GM18526 (cell line): Measurements from ENCODE around the gene CYS1.

Experiments used
- POLR2A ChIP-seq: IDR thresholded peaks from 3 replicates; pipeline ENCODE4 v1.6.1; 2011; ENCODE audit not compliant: insufficient read length; ENCODE audit errors: extremely low read depth

The CYS1 gene

DNA sequence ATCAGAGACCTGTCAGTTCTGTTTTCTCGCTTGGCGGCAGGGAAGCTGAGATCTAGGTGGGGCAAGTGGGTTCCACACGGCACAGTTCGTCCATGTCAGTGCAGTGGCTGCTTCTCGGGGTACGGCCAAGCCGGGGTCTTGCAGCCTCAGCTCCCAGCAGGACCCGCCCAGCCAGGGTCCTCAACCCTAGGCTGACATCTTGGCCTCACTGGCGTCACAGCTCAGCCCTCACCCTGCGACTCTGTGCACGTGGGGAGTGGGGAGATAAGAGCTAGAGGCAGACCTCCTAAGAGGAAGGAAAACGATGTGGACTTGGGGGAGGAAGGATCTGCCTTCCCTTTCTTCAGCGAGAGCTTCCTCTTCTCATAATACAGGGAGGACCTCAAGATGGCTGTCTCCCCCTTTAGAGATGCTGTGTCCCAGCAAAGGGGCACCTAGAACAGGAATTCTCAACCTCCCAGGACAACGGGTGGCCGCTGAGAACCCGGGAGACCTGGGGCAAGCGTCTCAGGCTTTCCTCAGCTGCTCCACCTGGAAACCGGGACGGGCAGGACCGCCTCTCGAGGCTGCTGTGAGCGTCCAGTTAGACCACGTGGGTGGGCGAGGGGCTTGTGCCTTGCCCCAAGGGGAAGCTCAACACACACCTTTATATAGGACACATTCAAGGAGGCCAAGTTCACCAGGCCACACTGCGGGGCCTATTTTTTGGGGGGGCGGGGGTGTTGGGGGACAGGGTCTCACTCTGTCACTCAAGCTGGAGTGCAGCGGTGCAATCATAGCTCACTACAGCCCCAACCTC is 60.4 kb downstream of the CYS1 start:
- TF ChIP-seq POLR2A = no peak

DNA sequence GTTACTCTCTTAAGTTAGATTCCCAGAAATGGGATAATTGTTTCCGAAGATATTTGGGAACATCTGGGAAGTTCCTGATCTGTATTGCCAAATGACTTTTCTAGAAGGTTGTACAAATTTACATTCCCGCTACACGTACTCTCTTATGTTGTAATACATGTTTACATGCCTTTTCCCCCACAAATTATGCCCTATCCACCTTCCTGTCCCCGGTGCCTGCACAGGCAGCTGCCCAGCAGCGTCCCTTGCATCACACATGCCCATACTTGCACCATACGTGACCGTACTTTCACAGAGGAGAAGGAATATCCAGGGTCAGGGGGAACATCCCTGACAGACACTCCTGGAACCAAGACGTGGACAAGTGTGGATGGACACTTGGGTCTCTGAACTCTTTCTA is 61.0 kb downstream of the CYS1 start:
- no peak for TF ChIP-seq POLR2A

DNA sequence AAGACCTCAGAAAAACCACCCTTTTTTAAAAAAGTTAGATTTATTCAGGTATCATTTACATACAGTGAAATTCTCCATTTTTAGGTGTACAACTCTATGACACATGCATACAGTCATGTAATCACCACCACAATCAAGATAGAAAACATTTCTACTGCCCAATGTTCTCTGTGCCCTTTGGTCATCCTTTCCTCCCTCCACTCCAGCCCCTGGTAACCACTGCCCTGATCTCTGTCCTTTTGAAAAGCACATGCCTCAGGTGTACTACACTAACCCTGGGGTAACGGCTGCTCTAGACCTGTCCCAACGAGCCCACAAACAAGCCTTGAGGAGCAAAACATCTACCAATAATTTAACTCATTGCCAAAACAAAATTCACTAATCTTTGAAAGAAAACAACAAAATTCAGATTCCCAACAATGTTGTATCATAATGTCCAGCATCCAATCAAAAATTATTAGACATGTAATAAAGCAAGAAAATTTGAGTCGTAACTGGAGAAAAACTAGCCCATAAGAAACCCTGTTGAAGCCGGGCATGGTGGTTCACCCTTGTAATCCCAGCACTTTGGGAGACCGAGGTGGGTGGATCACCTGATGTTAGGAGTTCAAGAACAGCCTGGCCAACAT is 62.8 kb downstream of the CYS1 start:
- TF ChIP-seq POLR2A = no peak

DNA sequence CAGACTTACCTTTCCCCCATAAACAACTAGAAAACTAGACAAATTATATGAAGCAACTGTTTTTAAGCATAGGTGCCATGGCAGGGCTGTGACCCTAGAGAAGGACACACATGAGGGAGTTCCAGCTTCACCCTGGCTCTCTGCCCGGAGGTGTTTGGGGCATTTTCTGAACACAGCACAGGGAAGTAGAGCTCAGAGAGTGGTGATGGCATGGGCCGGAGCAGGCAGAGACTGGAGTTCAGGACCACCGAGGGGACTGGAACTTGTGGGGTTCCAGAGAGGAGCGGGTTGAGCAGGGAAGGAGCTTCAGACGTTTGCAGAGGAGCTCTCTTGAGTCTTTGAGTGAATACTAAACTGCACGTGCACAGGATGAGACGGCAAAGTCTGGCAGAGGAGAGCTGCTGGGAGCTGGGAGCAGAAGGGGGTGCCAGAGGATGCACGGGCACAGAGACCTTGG is 63.4 kb downstream of the CYS1 start:
- TF ChIP-seq POLR2A = no peak

DNA sequence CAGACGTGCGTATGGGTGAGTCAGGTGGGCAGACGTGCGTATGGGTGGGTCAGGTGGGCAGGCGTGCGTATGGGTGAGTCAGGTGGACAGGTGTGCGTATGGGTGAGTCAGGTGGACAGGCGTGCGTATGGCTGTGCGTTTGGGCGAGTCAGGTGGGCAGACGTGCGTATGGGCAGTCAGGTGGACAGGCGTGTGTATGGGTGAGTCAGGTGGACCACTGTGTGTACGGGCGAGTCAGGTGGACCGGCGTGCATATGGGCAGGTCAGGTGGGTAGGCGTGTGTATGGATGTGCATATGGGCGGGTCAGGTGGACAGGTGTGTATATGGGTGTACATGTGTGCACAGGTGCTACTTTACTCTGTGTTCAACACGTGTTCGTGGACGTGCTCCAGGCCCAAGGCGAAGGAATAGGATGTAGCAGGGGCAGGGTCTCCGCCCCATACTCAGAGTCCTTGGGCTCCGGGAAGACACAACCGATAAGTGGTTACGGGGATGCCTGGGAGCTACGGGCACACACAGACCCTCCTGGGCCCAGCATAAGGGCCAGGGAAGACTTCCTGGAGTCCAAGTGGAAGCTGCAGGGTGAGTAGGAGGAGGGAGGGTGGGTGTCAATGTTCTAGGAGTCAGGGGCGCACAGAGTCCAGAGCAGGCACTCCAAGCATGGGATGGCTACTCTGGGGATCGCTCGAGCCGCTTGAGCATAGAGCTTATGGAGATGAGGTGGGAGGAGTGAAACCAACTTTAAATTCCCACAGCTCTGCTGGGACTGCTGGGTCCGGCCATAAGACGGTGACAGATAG is 64.0 kb downstream of the CYS1 start:
- TF ChIP-seq POLR2A = no peak

DNA sequence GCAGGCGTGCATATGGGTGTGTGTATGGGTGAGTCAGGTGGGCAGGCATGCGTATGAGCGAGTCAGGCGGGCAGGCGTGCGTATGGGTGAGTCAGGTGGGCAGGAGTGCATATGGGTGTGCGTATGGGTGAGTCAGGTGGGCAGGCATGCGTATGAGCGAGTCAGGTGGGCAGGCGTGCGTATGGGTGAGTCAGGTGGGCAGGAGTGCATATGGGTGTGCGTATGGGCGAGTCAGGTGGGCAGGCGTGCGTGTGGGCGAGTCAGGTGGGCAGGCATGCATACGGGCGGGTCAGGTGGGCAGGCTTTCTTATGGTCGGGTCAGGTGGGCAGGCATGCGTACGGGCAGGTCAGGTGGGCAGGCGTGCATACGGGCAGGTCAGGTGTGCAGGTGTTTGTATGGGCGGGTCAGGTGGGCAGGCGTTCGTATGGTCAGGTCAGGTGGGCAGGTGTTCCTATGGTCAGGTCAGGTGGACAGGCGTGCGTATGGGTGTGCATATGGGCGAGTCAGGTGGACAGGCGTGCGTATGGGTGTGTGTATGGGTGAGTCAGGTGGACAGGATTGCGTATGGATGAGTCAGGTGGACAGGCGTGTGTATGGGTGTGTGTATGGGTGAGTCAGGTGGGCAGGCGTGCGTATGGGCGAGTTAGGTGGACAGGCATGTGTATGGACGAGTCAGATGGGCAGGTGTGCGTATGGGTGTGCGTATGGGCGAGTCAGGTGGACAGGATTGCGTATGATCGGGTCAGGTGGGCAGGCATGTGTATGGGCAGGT is 65.6 kb downstream of the CYS1 start:
- no peak for TF ChIP-seq POLR2A

DNA sequence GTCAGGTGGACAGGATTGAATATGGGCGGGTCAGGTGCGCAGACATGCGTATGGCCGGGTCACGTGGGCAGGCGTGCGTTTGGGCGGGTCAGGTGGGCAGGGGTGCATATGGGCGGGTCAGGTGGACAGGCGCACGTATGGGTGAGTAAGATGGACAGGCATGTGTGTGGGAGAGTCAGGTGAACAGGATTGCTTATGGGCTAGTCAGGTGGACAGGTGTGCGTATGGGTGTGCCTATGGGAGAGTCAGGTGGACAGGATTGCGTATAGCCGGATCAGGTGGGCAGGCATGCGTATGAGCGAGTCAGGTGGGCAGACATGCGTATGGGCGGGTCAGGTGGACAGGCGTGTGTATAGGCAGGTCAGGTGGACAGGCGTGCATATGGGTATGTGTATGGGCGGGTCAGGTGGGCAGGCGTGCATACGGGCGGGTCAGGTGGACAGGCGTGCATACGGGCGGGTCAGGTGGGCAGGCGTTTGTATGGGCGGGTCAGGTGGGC is 67.2 kb downstream of the CYS1 start:
- no peak for TF ChIP-seq POLR2A

DNA sequence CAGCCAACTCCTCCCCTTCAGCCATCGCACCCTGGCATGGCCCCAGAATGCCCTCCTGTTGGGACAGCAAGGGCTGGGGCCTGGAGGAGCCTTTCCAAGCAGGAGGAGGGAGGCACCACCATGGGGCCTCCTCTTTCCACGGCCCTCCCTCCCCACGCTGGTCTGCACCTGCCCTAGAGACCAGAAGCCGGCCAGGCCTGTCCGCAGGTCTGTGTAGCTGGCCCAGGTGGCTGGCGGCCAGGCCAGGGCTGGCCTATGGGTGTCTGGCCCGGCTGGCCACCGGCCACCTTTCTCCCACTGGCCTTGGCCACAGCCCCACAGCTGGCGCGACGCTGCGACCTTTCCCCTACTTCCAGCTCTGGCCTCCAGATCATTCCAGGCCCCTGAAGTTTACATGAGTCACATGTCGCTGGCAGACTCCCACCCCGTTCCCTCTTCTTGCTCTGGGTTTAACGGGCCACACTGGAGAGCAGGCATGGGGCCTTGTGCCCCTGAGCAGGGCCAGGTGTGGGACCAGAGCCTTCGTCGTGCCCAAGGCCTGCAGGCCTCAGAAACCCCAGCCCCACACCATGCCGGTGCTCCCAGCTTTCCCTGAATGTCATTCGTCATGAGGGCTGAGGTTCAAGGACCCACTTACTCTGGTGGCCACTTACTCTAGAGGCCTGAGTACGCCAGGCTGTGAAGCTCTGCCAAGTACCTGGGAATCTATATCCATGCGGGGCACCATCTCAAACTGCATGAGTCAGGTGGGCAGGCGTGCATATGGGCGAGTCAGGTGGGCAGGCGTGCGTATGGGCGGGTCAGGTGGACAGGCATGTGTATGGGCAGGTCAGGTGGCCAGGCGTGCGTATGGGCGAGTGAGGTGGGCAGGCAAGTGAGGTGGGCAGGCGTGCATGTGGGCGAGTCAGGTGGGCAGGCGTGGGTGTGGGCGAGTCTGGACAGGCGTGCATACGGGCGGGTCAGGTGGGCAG is 70.1 kb downstream of the CYS1 start:
- TF ChIP-seq POLR2A = no peak

DNA sequence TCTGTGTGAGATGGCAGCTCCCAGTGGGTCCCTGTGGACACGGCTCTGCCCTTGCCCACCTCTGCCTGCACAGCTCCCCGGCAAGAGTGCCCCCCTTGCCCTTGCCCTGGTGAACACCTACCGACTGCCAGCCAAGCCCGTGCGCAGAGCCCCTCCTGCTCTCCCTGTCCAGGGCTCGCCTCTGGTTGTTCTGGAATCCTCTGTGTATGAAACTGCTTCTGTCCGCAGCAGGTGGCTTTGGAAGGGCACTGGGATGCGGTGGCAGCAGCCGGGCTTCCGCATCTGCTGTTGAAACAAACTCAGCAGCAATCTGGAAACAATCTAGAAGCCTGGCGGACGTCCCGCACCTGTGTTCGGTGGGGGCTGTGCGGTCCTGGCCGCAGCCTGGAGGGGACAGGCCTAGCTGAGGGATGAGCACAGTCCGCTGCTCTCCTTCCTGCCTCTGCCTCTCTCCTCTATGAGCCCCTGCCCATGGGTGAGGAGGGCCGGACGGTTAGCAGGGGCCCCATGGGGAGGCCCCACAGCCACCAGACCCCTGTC is 70.9 kb downstream of the CYS1 start:
- no peak for TF ChIP-seq POLR2A

DNA sequence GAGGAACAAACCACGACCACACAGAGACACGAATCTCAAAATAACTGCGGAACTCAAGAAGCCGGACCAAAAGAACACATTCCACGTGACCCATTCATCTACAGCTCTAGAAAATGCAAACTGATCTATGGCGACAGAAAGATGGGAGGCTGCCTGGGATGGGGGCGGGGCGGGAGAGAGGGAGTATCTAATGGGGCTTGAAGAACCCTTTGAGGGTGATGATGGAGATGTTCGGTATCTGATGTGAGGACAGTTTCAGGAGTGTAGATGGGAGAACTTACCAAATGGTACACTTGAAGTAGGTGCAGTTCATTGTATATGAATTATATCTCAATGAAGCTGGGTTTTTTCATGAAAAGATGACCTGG is 71.4 kb downstream of the CYS1 start:
- TF ChIP-seq POLR2A = no peak

DNA sequence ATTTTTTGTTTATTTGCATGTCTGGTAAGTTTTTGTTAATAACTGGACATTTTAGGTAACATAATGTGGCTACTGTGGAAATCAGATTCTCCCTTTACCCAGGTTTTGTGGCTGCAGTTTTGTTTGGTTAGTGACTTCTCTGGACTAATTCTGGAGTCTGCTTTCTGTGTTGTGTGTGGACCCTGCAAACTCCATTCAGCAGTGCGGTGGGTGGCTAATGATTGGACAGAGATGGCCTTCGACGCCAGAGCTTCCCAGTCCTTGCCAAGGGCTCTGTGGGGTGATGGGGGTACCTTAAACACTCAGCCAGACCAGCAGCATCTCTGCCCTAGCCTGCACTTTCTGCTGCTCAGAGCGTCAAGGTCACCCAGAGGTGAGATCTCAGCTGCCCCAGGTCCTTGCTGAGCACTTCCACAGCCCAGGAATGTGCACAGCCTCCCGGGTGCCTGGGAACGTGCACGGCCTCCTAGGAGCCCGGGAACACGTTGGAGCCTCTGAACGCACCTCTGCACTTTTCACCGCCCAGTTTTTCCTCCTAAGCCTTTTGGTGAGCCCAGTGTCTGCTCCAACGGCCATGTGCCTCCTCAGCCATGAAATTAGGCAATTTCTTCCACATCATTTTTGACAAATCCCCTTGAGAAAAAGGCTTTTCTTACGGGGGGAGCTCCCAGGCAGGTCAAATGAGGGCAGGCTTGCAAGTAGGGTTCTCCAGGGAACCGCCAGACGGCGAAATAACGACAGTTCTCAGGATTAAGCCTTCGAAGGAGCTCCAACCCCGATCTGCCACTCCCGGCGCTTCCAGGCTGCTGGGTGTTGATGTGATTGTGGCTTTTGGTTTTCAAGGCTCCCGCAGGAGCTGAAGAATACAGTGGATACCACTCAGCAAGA is 72.0 kb downstream of the CYS1 start:
- TF ChIP-seq POLR2A = no peak

DNA sequence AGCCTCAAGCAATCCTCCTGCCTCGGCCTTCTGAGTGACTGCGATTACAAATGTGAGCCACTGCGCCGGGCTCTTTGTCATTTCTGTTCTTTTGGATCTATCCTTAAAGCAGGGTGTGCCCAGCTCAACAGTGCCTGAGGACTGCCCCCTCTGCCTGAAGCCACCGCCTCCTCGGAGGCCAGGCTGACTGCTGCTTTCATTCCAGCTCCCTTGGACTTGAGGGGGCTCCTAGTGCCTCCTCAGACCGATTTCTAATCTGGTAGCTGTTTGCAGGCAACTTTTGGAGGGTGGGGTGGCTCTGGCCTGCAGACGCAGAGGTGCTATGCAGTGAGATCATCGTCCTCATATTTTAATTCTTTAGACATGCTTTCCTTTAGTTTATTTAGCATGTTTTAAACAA is 72.8 kb downstream of the CYS1 start:
- TF ChIP-seq POLR2A = no peak
